PC-9 (cell line): ENCODE data around the gene RNF169. TPM values are rescaled to one million over a fixed set of nuclear protein-coding genes. Genes with fewer than 3 reads are reported as not detected.

ENCODE experiments used
- BruUV-seq: library from RNA; stranded (reverse); fragments of 400-500 nt; replicated peaks from 2 replicates; lab custom pipeline; 2021; lab: Mats Ljungman, UMichigan
- CTCF ChIA-PET: fragments of 300-600 bp; sonication (Branson Sonifier 250); formaldehyde crosslinking; loops from one replicate; lab custom pipeline; 2022; ENCODE audit warnings: antibody characterized with exemption; lab: Charles Lee
- POLR2A ChIA-PET: fragments of 300-600 bp; sonication (Branson Sonifier 250); formaldehyde crosslinking; loops from one replicate; lab custom pipeline; 2022; ENCODE audit warnings: antibody characterized with exemption; ENCODE audit not compliant: unreplicated experiment; lab: Charles Lee
- DNase-seq, 2 experiments: peaks; one replicate each; pipeline versions ENCODE4 v3.0.0 to v3.0.0-alpha.2; 2015 to 2022; ENCODE audit warnings: mixed read lengths in 1 of 2
- H2AFZ ChIP-seq: fragments of 200-600 bp; sonication (generic); 2 replicates; pipeline ENCODE4 v1.8.1; 2017; ENCODE audit warnings: antibody characterized with exemption
- H3F3A ChIP-seq: fragments of 200-600 bp; sonication (generic); 2 replicates; pipeline ENCODE4 v1.8.1; 2017; ENCODE audit warnings: antibody characterized with exemption, mild to moderate bottlenecking, low read depth; ENCODE audit not compliant: insufficient read depth
- H3K27ac ChIP-seq: fragments of 200-600 bp; sonication (generic); 2 replicates; pipeline ENCODE4 v1.6.1; 2016; ENCODE audit warnings: mixed run types
- H3K27me3 ChIP-seq: fragments of 200-600 bp; sonication (generic); 2 replicates; pipeline ENCODE4 v1.6.1; 2016; ENCODE audit warnings: low read depth, mixed run types; ENCODE audit not compliant: insufficient read depth
- H3K36me3 ChIP-seq: fragments of 200-600 bp; sonication (generic); 2 replicates; pipeline ENCODE4 v1.6.1; 2016; ENCODE audit warnings: low read depth, mixed run types
- H3K4me1 ChIP-seq: fragments of 200-600 bp; sonication (generic); replicated peaks from 2 replicates; pipeline ENCODE4 v1.6.1; 2016; ENCODE audit warnings: mixed run types; ENCODE audit not compliant: insufficient read depth
- H3K4me2 ChIP-seq: fragments of 200-600 bp; sonication (generic); 2 replicates; pipeline ENCODE4 v1.6.1; 2017; ENCODE audit warnings: mixed run types
- H3K4me3 ChIP-seq: fragments of 200-600 bp; sonication (generic); 2 replicates; pipeline ENCODE4 v1.6.1; 2016; ENCODE audit warnings: mixed run types
- H3K79me2 ChIP-seq: fragments of 200-600 bp; sonication (generic); 2 replicates; pipeline ENCODE4 v1.6.1; 2017; ENCODE audit warnings: low read depth, mixed run types
- H3K9me2 ChIP-seq: fragments of 200-600 bp; sonication (generic); 2 replicates; pipeline ENCODE4 v1.8.1; 2017; ENCODE audit warnings: mild to moderate bottlenecking; ENCODE audit not compliant: insufficient read depth
- H3K9me3 ChIP-seq: fragments of 200-600 bp; sonication (generic); 2 replicates; pipeline ENCODE4 v1.8.1; 2016; ENCODE audit warnings: low read depth; ENCODE audit not compliant: insufficient read depth
- H4K20me1 ChIP-seq: fragments of 200-600 bp; sonication (generic); 2 replicates; pipeline ENCODE4 v1.8.1; 2017; ENCODE audit not compliant: insufficient read depth
- CTCF ChIP-seq: fragments of 200-600 bp; sonication (generic); conservative IDR thresholded peaks from 2 replicates; pipeline ENCODE4 v1.6.1; 2017; ENCODE audit warnings: mixed run types, antibody characterized with exemption, mild to moderate bottlenecking, moderate library complexity
- EZH2 ChIP-seq: fragments of 200-600 bp; sonication (generic); IDR thresholded peaks from 2 replicates; pipeline ENCODE4 v1.8.0; 2017; ENCODE audit warnings: antibody characterized with exemption, low read depth
- intact Hi-C: fragments of 100-400 bp; cut with micrococcal nuclease; formaldehyde crosslinking; loops from one replicate; pipeline ENCODE4 v1.10.0; 2022; ENCODE audit not compliant: unreplicated experiment
- total RNA-seq: library from RNA; stranded (reverse); gene quantifications from 2 replicates; pipeline ENCODE4 v1.2.3, GENCODE V29; 2021

The RNF169 gene
- total RNA-seq, 1 experiment from 2014 or later, result 36.5 TPM

DNA sequence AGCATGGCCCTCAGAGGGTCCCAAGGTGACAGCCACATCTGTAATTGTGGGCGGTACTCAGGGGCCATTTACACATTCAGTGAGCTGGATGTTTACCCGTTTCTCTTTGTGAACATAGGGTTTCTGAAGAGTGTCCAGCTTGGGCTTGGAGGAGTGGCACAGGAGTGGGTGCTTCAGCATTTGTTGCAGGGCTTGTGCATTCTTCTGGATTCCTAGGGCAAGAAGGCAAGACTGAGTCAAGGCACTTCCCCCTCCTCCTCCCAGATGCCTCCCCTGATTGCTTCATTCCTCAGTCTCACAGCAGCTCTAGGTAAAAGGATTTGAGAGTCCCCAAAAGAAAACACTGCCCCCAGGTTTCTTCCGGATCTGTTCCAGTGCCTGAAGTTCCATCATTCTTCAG, 95.4 kb downstream of the RNF169 start:
- Histone ChIP-seq H2AFZ (no peak overlapping the region), H3K36me3 (peaks cover 9% of the 10 kb centered on the region), H3K79me2 (no peaks in the 10 kb centered on the region), H3K4me3 (no peak overlapping the region), H3K27me3 (no peaks in the 10 kb centered on the region), H3K9me2 (no peaks in the 10 kb centered on the region), H3F3A (no peaks in the 10 kb centered on the region), H3K27ac (no peak overlapping the region), H3K4me1 (no peaks in the 10 kb centered on the region), H3K4me2 (no peak overlapping the region), H3K9me3 (no peaks in the 10 kb centered on the region), H4K20me1 (no peaks in the 10 kb centered on the region; the same call in 1 of the 2 replicates)
- BruUV-seq, result no TSS peak
- DNase-seq, result no peak
- CTCF ChIA-PET, result interaction anchor here (0.6 kb wide), 1 partner anchor 148 kb away, joined by 3 read pairs; no protein-coding TSS in a partner anchor
- TF ChIP-seq EZH2 (no peak), CTCF (no peak)
- POLR2A ChIA-PET, result no interaction called here
- intact Hi-C loops, result no loop called here

DNA sequence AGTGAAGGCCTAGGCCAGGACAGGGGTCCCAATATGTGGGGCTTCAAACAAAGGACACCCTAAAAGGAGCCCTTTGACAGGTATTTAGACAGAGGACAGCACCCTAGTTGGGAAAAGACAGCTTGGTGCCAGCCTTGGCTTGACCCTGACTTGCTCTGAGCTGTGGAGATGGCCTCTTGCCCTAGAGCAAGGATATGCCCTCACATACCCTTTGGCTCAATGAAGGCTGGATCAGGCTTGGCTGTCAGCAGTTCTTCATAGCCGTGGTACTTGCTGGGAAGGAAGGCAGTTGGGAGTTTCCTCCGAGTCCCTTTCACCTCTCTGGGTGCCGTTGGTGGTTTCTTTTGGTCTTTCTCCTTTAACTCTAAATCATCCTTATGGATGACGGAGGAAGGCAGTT, 96.2 kb downstream of the RNF169 start:
- Histone ChIP-seq H3F3A (no peaks in the 10 kb centered on the region), H3K27me3 (no peaks in the 10 kb centered on the region), H3K36me3 (peaks cover 5% of the 10 kb centered on the region), H3K4me3 (no peak overlapping the region), H2AFZ (no peak overlapping the region), H3K4me1 (no peaks in the 10 kb centered on the region), H3K4me2 (no peak overlapping the region), H3K9me2 (no peaks in the 10 kb centered on the region), H4K20me1 (no peaks in the 10 kb centered on the region; the same call in 1 of the 2 replicates), H3K27ac (no peak overlapping the region), H3K79me2 (no peaks in the 10 kb centered on the region), H3K9me3 (no peaks in the 10 kb centered on the region)
- ChIA-PET CTCF (interaction anchor here (0.6 kb wide), 1 partner anchor 149 kb away, joined by 3 read pairs; no protein-coding TSS in a partner anchor), POLR2A (no interaction called here)
- DNase-seq, result no peak
- intact Hi-C loops, result no loop called here
- no TSS peak for BruUV-seq
- TF ChIP-seq CTCF (no peak), EZH2 (no peak)

DNA sequence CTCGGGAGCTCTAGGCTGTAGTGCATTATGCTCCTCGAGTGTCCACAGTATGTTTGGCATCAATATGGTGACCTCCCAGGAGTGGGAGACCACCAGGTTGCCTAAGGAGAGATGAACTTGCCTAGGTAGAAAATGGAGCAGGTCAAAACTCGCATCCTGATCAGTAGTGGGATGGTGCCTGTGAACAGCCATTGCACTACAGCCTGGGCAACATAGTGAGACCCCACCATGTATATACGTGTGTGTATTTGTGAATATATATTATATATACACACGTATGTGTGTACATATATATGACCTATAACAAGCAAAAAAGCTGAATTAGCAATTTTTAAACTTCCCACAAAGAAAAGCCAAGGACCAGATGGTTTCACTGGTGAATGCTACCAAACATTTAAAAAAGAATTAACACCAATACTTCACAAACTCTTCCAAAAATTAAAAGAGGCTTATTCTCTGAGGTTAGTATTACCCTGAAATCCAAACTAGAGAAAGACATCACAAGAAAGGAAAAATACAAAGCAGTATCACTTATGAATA, 97.4 kb downstream of the RNF169 start:
- Histone ChIP-seq H3K36me3 (no peaks in the 10 kb centered on the region; the same call in none of the 2 replicates), H3K9me2 (no peaks in the 10 kb centered on the region), H3K27ac (no peak overlapping the region), H3K79me2 (no peaks in the 10 kb centered on the region), H2AFZ (no peak overlapping the region), H3F3A (no peaks in the 10 kb centered on the region), H4K20me1 (no peaks in the 10 kb centered on the region; the same call in 1 of the 2 replicates), H3K4me2 (no peak overlapping the region), H3K4me1 (no peaks in the 10 kb centered on the region), H3K9me3 (no peaks in the 10 kb centered on the region), H3K27me3 (no peaks in the 10 kb centered on the region), H3K4me3 (no peak overlapping the region)
- no peak for TF ChIP-seq EZH2
- TF ChIP-seq CTCF, result no peak
- ChIA-PET POLR2A (interaction anchor here (0.5 kb wide), 1 partner anchor 30 kb away, joined by 4 read pairs; no protein-coding TSS in a partner anchor), CTCF (no interaction called here)
- no peak for DNase-seq
- BruUV-seq, result no TSS peak
- intact Hi-C loops, result no loop called here
